H1 (cell line): ENCODE measurements around the gene DPP8. TPM values are rescaled to one million over a fixed set of nuclear protein-coding genes. Genes with fewer than 3 reads are reported as not detected.
"Not testable (repeated sequence)": the region's sequence is repeated elsewhere in the genome, so short reads cannot be mapped to it uniquely, and the experiment has no call there.

Experiments used
- CTCF ChIA-PET: fragments of 300-600 bp; sonication (Branson Sonifier 250); formaldehyde crosslinking; loops from one replicate; lab custom pipeline; 2021; ENCODE audit not compliant: partially characterized antibody; lab: Charles Lee
- POLR2A ChIA-PET: fragments of 300-600 bp; sonication (Branson Sonifier 250); formaldehyde crosslinking; loops from one replicate; lab custom pipeline; 2021; ENCODE audit warnings: inconsistent platforms; ENCODE audit not compliant: partially characterized antibody; lab: Charles Lee
- DNase-seq, 2 experiments: peaks; one replicate each; pipeline versions ENCODE4 v3.0.0 to v3.0.0-alpha.2; 2010 to 2022; ENCODE audit warnings: low spot score in 2 of 2, low read depth in 1 of 2, mixed read lengths in 1 of 2
- FAIRE-seq: peaks from 2 replicates; lab custom pipeline; 2011; peaks lifted over from hg19 to GRCh38; lab: Jason Lieb, UNC
- H2AFZ ChIP-seq: 2 replicates; pipeline ENCODE4 v1.8.1; 2012; ENCODE audit warnings: low read length, inconsistent platforms
- H2AK5ac ChIP-seq: 2 replicates; pipeline ENCODE4 v1.6.1; 2013; ENCODE audit warnings: low read depth, low read length
- H2BK120ac ChIP-seq: replicated peaks from 2 replicates; pipeline ENCODE3; 2013; ENCODE audit warnings: low read depth, low read length, inconsistent platforms
- H2BK12ac ChIP-seq: 2 replicates; pipeline ENCODE4 v1.6.1; 2013; ENCODE audit warnings: low read depth, low read length
- H2BK15ac ChIP-seq: 2 replicates; pipeline ENCODE4 v1.6.1; 2013; ENCODE audit warnings: low read length
- H2BK20ac ChIP-seq: 2 replicates; pipeline ENCODE4 v1.6.1; 2013; ENCODE audit warnings: low read length
- H2BK5ac ChIP-seq: 2 replicates; pipeline ENCODE4 v1.6.1; 2013; ENCODE audit warnings: low read depth, low read length
- H3K14ac ChIP-seq: 2 replicates; pipeline ENCODE4 v1.6.1; 2013; ENCODE audit warnings: inconsistent platforms; ENCODE audit not compliant: insufficient read length
- H3K18ac ChIP-seq: 2 replicates; pipeline ENCODE4 v1.6.1; 2013; ENCODE audit warnings: low read length; ENCODE audit errors: extremely low read depth
- H3K23ac ChIP-seq: 2 replicates; pipeline ENCODE4 v1.6.1; 2013; ENCODE audit warnings: inconsistent platforms; ENCODE audit not compliant: insufficient read length
- H3K23me2 ChIP-seq: 2 replicates; pipeline ENCODE4 v1.6.1; 2013; ENCODE audit warnings: low read depth, low read length
- H3K27ac ChIP-seq: 2 replicates; pipeline ENCODE4 v1.6.1; 2011; ENCODE audit warnings: low read depth, low read length, inconsistent platforms
- H3K27me3 ChIP-seq, 4 experiments: replicated peaks in 1 of 4; 1 replicate in 1 of 4; 2 replicates in 3 of 4; pipeline versions ENCODE4 v1.6.1 to v1.8.1; 2011 to 2013; ENCODE audit warnings: low read length in 3 of 4, mild to moderate bottlenecking in 3 of 4, inconsistent platforms in 2 of 4, mixed read lengths in 2 of 4, moderate library complexity in 1 of 4; ENCODE audit not compliant: control insufficient read depth in 3 of 4, insufficient read depth in 3 of 4; ENCODE audit errors: extremely low read depth in 1 of 4
- H3K36me3 ChIP-seq, 4 experiments: 2 replicates each; pipeline versions ENCODE4 v1.6.1 to v1.8.1; 2011 to 2013; ENCODE audit warnings: mild to moderate bottlenecking in 4 of 4, low read length in 3 of 4, moderate library complexity in 2 of 4, control low read depth in 1 of 4, inconsistent platforms in 1 of 4; ENCODE audit not compliant: insufficient read depth in 4 of 4, control insufficient read depth in 2 of 4
- H3K4ac ChIP-seq: replicated peaks from 2 replicates; pipeline ENCODE3; 2013; ENCODE audit warnings: low read length, low read depth, mixed read lengths, inconsistent platforms; ENCODE audit not compliant: insufficient read length
- H3K4me1 ChIP-seq, 4 experiments: replicated peaks in 1 of 4; 1 replicate in 1 of 4; 2 replicates in 3 of 4; pipeline versions ENCODE4 v1.6.1 to v1.8.1; 2011 to 2013; ENCODE audit warnings: low read length in 3 of 4, inconsistent platforms in 2 of 4, mixed read lengths in 1 of 4; ENCODE audit not compliant: insufficient read depth in 4 of 4, control insufficient read depth in 3 of 4
- H3K4me2 ChIP-seq, 2 experiments: 2 replicates each; pipeline versions ENCODE4 v1.6.1 to v1.8.1; 2011 to 2013; ENCODE audit warnings: low read depth in 2 of 2, low read length in 2 of 2, control low read depth in 1 of 2, inconsistent platforms in 1 of 2, mild to moderate bottlenecking in 1 of 2; ENCODE audit not compliant: insufficient read depth in 1 of 2
- H3K4me3 ChIP-seq, 4 experiments: fragments of 200-600, 300-600 bp in 1 of 4; sonication (generic), shearing (Covaris generic), sonication (Bioruptor Twin) in 1 of 4; 2 replicates each; pipeline versions ENCODE4 v1.5.1 to v1.8.1; 2011 to 2016; ENCODE audit warnings: low read length in 4 of 4, low read depth in 3 of 4, control low read depth in 2 of 4, inconsistent platforms in 2 of 4, mild to moderate bottlenecking in 2 of 4, mixed read lengths in 1 of 4, moderate library complexity in 1 of 4; ENCODE audit not compliant: insufficient read depth in 2 of 4; ENCODE audit errors: extremely low read depth in 1 of 4
- H3K56ac ChIP-seq: replicated peaks from 2 replicates; pipeline ENCODE3; 2013; ENCODE audit warnings: low read depth, mild to moderate bottlenecking, mixed read lengths, low read length, inconsistent platforms; ENCODE audit not compliant: insufficient read length
- H3K79me1 ChIP-seq: 2 replicates; pipeline ENCODE4 v1.6.1; 2013; ENCODE audit warnings: low read depth, low read length, control low read depth
- H3K79me2 ChIP-seq, 2 experiments: 2 replicates each; pipeline versions ENCODE4 v1.6.1 to v1.8.1; 2012 to 2013; ENCODE audit warnings: low read length in 2 of 2, mild to moderate bottlenecking in 2 of 2, inconsistent platforms in 1 of 2; ENCODE audit not compliant: insufficient read depth in 2 of 2, control insufficient read depth in 1 of 2
- H3K9ac ChIP-seq, 4 experiments: replicated peaks in 1 of 4; 1 replicate in 1 of 4; 2 replicates in 3 of 4; pipeline versions ENCODE4 v1.6.1 to v1.8.1; 2011 to 2013; ENCODE audit warnings: low read depth in 3 of 4, low read length in 3 of 4, control low read depth in 2 of 4, mild to moderate bottlenecking in 2 of 4, moderate library complexity in 2 of 4, inconsistent platforms in 1 of 4; ENCODE audit errors: extremely low read depth in 1 of 4
- H3K9me3 ChIP-seq, 2 experiments: 2 replicates each; pipeline versions ENCODE4 v1.6.1 to v1.8.1; 2012 to 2013; ENCODE audit warnings: mild to moderate bottlenecking in 2 of 2, moderate library complexity in 2 of 2, control low read depth in 1 of 2, inconsistent platforms in 1 of 2, low read depth in 1 of 2, low read length in 1 of 2, mixed read lengths in 1 of 2; ENCODE audit not compliant: insufficient read depth in 2 of 2
- H4K20me1 ChIP-seq, 2 experiments: replicated peaks in 1 of 2; 2 replicates each; pipeline versions ENCODE3 to v1.8.1; 2011 to 2013; ENCODE audit warnings: inconsistent platforms in 2 of 2, low read length in 2 of 2, mild to moderate bottlenecking in 1 of 2; ENCODE audit not compliant: insufficient read depth in 2 of 2, control insufficient read depth in 1 of 2
- H4K5ac ChIP-seq: 2 replicates; pipeline ENCODE4 v1.6.1; 2013; ENCODE audit warnings: low read length, low read depth, mixed read lengths, inconsistent platforms; ENCODE audit not compliant: insufficient read length
- H4K8ac ChIP-seq: 2 replicates; pipeline ENCODE4 v1.8.0; 2013; ENCODE audit warnings: mild to moderate bottlenecking, moderate library complexity, low read length, inconsistent platforms; ENCODE audit not compliant: insufficient read depth; ENCODE audit errors: extremely low read depth
- H4K91ac ChIP-seq: replicated peaks from 2 replicates; pipeline ENCODE3; 2013; ENCODE audit warnings: low read length, mixed read lengths, inconsistent platforms; ENCODE audit not compliant: insufficient read length
- WGBS, 2 experiments: shearing (Covaris generic) in 1 of 2; methylation state at CpG; one replicate each; pipeline versions ENCODE4 v1.1.6 to v1.1.7; 2013 to 2015; ENCODE audit warnings: low lambda C conversion rate in 2 of 2, mixed read lengths in 2 of 2, inconsistent platforms in 1 of 2, low coverage in 1 of 2, missing lambda C conversion rate in 1 of 2; ENCODE audit not compliant: insufficient replicate concordance in 2 of 2, insufficient coverage in 1 of 2, insufficient read length in 1 of 2; ENCODE audit errors: extremely low coverage in 1 of 2, missing lambda C conversion rate in 1 of 2; 5-methylcytosine and 5-hydroxymethylcytosine counted together
- polyA plus RNA-seq, 7 experiments: library from polyadenylated mRNA; depleted of rRNA in 3 of 7; stranded (reverse) in 5 of 7; unstranded in 2 of 7; fragments of >200 nt in 5 of 7; fragments of 200-250 nt in 2 of 7; gene quantifications; 1 replicate in 5 of 7; 2 replicates in 1 of 7; 4 replicates in 1 of 7; pipeline versions ENCODE4 v1.2.1 to v1.2.3, GENCODE V29; 2011 to 2013; ENCODE audit warnings: missing spikeins in 2 of 7, mixed read lengths in 2 of 7
- total RNA-seq: library from RNA; stranded (reverse); fragmentation: NEBNext Ultra II Directional; extraction: Animal tissue kit (Norgen Biotek cat#: 25700); gene quantifications from 2 replicates; pipeline ENCODE4 v1.2.1, GENCODE V29; 2021

Gene DPP8
- total and polyA plus RNA-seq, 2 of the 8 experiments (the other 6 are each of a cell fraction or from before 2014, with no cell fraction given): 9.9 to 26.0 TPM

DNA sequence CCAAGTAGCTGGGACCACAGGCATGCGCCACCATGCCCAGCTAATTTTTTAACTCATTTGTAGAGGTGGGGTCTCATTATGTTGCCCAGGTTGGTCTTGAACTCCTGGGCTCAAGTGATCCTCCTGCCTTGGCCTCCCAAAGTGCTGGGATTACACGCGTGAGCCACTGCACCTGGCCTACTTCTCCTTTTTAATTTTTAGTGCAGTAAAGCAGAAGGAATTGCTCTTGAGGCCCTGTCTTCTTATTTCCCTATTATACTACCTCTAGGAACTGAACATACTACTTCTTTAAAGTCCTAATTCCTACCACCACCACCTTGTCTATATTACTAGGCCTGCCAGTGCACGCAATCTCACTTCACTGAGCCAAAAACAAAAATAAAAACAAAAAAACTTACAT lies 62.2 kb downstream of the DPP8 start:
- not testable (repeated sequence) for DNase-seq, H3K23me2 ChIP-seq, H3K9ac ChIP-seq, H3K23ac ChIP-seq, H3K79me1 ChIP-seq, H2AFZ ChIP-seq, H3K4me1 ChIP-seq, H3K4ac ChIP-seq, H2BK15ac ChIP-seq, FAIRE-seq, H3K14ac ChIP-seq, H2BK5ac ChIP-seq, H4K5ac ChIP-seq, H4K8ac ChIP-seq, H3K9me3 ChIP-seq, H3K79me2 ChIP-seq, H2BK120ac ChIP-seq, H4K20me1 ChIP-seq, H3K18ac ChIP-seq, H2BK20ac ChIP-seq, H2AK5ac ChIP-seq, H3K4me2 ChIP-seq, H3K4me3 ChIP-seq, H4K91ac ChIP-seq, H3K27me3 ChIP-seq, H3K56ac ChIP-seq, H2BK12ac ChIP-seq, H3K27ac ChIP-seq
- peaks cover 11 to 54% (median 35%) of the 10 kb centered on the region in 4 experiments; a peak in 7 of 8 replicates for H3K36me3 ChIP-seq
- ChIA-PET CTCF (interaction anchor here (1.4 kb wide), 1 partner anchor 11 kb away, joined by 3 read pairs; no protein-coding TSS in a partner anchor), POLR2A (interaction anchor here (1.1 kb wide), 1 partner anchor 38 kb away, joined by 3 read pairs; no protein-coding TSS in a partner anchor)
- WGBS, 2 experiments: 98% methylated on average over 4 of the region's 4 CpGs; no CpG with 5 or more reads in 1 of the 2 experiments
